Lower leg skin (tissue), 3 donors: ENCODE data around the gene GRID2.

Source experiments
- CTCF ChIP-seq, 3 donors: fragments of 450-650 bp; IDR thresholded peaks; one replicate each; pipeline ENCODE4 v1.5.1; 2016; ENCODE audit warnings: antibody characterized with exemption in 3 of 3, mild to moderate bottlenecking in 3 of 3, moderate library complexity in 2 of 3
- POLR2A ChIP-seq, 2 donors: fragments of 450-650 bp; IDR thresholded peaks; one replicate each; pipeline ENCODE4 v1.6.1; 2016 to 2017; ENCODE audit warnings: antibody characterized with exemption in 2 of 2, mild to moderate bottlenecking in 1 of 2, moderate library complexity in 1 of 2

- no peak for TF ChIP-seq CTCF (IDR thresholded peaks at IDR 0.05)
- no peak for TF ChIP-seq POLR2A (IDR thresholded peaks at IDR 0.05)
Observed at GRCh38 chr4:92488496-92488895, 184.7 kb downstream of the GRID2 start.
